ENCODE data around the gene CDYL2. TPM values are rescaled to one million over a fixed set of nuclear protein-coding genes. Genes with fewer than 3 reads are reported as not detected.

Gene CDYL2
- total RNA-seq, 1 donor from 2014 or later: 4.9 TPM

- no peaks in the 10 kb centered on the region for H3K4me1 ChIP-seq
- H3F3A ChIP-seq (ENCODE audit: low read depth): no peaks in the 10 kb centered on the region
- H3K79me2 ChIP-seq (ENCODE audit: low read depth): no peaks in the 10 kb centered on the region
- H2AFZ ChIP-seq (replicated peaks): no peak overlapping the region
- no peaks in the 10 kb centered on the region for H3K27me3 ChIP-seq
- peaks cover 2% of the 10 kb centered on the region for H3K4me1 Mint-ChIP-seq
- peaks cover 6% of the 10 kb centered on the region for H3K9me3 Mint-ChIP-seq
- H3K4me3 Mint-ChIP-seq: no peak overlapping the region
- TF ChIP-seq EZH2phosphoT487 (IDR thresholded peaks at IDR 0.05) (no peak), CTCF (IDR thresholded peaks at IDR 0.05) (no peak), EZH2 (IDR thresholded peaks at IDR 0.05) (no peak)
- DNase-seq (ENCODE audit: low spot score): no peak
- peaks cover 5% of the 10 kb centered on the region for H3K9me3 ChIP-seq (ENCODE audit: low read depth)
- no peaks in the 10 kb centered on the region for H3K36me3 Mint-ChIP-seq
- no peak overlapping the region for H3K4me3 ChIP-seq
- no peaks in the 10 kb centered on the region for H3K36me3 ChIP-seq
- no peak overlapping the region for H3K27ac ChIP-seq
- H3K27ac Mint-ChIP-seq: no peak overlapping the region
- no peak overlapping the region for H3K9ac ChIP-seq
- no peak overlapping the region for H3K4me2 ChIP-seq
- no peaks in the 10 kb centered on the region for H4K20me1 ChIP-seq (ENCODE audit: low read depth)
- H3K27me3 Mint-ChIP-seq (ENCODE audit: insufficient read depth, low read depth): no peaks in the 10 kb centered on the region
These were observed 65.9 kb downstream of the CDYL2 start for GRCh38 chr16:80738521-80738920.

GRCh38 chr16:80735846-80736245, 68.6 kb downstream of the CDYL2 start:
- H3K4me3 ChIP-seq: no peak overlapping the region
- no peak overlapping the region for H3K4me3 Mint-ChIP-seq
- DNase-seq (ENCODE audit: low spot score): no peak
- H3K4me1 Mint-ChIP-seq: peaks cover 2% of the 10 kb centered on the region
- H3K4me1 ChIP-seq: no peaks in the 10 kb centered on the region
- H3K4me2 ChIP-seq: no peak overlapping the region
- no peaks in the 10 kb centered on the region for H4K20me1 ChIP-seq (ENCODE audit: low read depth)
- no peaks in the 10 kb centered on the region for H3F3A ChIP-seq (ENCODE audit: low read depth)
- H2AFZ ChIP-seq (replicated peaks): no peak overlapping the region
- H3K27me3 ChIP-seq: no peaks in the 10 kb centered on the region
- H3K79me2 ChIP-seq (ENCODE audit: low read depth): no peaks in the 10 kb centered on the region
- no peaks in the 10 kb centered on the region for H3K36me3 Mint-ChIP-seq
- no peaks in the 10 kb centered on the region for H3K27me3 Mint-ChIP-seq (ENCODE audit: insufficient read depth, low read depth)
- no peak overlapping the region for H3K9ac ChIP-seq
- no peak for TF ChIP-seq CTCF (IDR thresholded peaks at IDR 0.05)
- no peak for TF ChIP-seq EZH2 (IDR thresholded peaks at IDR 0.05)
- TF ChIP-seq EZH2phosphoT487 (IDR thresholded peaks at IDR 0.05): no peak
- H3K9me3 Mint-ChIP-seq: peaks cover 19% of the 10 kb centered on the region
- no peak overlapping the region for H3K27ac ChIP-seq
- H3K27ac Mint-ChIP-seq: no peak overlapping the region
- H3K9me3 ChIP-seq (ENCODE audit: low read depth): peaks cover 5% of the 10 kb centered on the region
- H3K36me3 ChIP-seq: no peaks in the 10 kb centered on the region

GRCh38 chr16:80733407-80733806, 71.0 kb downstream of the CDYL2 start:
- Histone ChIP-seq H3K79me2 (ENCODE audit: low read depth) (no peaks in the 10 kb centered on the region), H4K20me1 (ENCODE audit: low read depth) (no peaks in the 10 kb centered on the region), H3K4me1 (no peaks in the 10 kb centered on the region), H3K4me2 (no peak overlapping the region), H3K27ac (no peak overlapping the region), H3K9me3 (ENCODE audit: low read depth) (no peaks in the 10 kb centered on the region), H2AFZ (replicated peaks) (no peak overlapping the region), H3F3A (ENCODE audit: low read depth) (no peaks in the 10 kb centered on the region), H3K9ac (no peak overlapping the region), H3K4me3 (no peak overlapping the region), H3K27me3 (no peaks in the 10 kb centered on the region), H3K36me3 (no peaks in the 10 kb centered on the region)
- H3K27ac Mint-ChIP-seq: no peak overlapping the region
- no peaks in the 10 kb centered on the region for H3K36me3 Mint-ChIP-seq
- H3K4me1 Mint-ChIP-seq: peaks cover 2% of the 10 kb centered on the region
- no peak for DNase-seq (ENCODE audit: low spot score)
- peaks cover 19% of the 10 kb centered on the region for H3K9me3 Mint-ChIP-seq
- H3K27me3 Mint-ChIP-seq (ENCODE audit: insufficient read depth, low read depth): no peaks in the 10 kb centered on the region
- TF ChIP-seq EZH2 (IDR thresholded peaks at IDR 0.05): no peak
- TF ChIP-seq EZH2phosphoT487 (IDR thresholded peaks at IDR 0.05): no peak
- no peak for TF ChIP-seq CTCF (IDR thresholded peaks at IDR 0.05)
- H3K4me3 Mint-ChIP-seq: no peak overlapping the region
